GM12874 (cell line): ENCODE results near the gene OLA1.

Source experiments
- TF ChIP-seq, protein P1 (sequence below): IDR thresholded peaks from 2 replicates; pipeline ENCODE4 v1.5.1; 2011; ENCODE audit warnings: low read depth, mild to moderate bottlenecking, control low read depth, low read length, moderate library complexity; ENCODE audit not compliant: insufficient read depth

The OLA1 gene

DNA sequence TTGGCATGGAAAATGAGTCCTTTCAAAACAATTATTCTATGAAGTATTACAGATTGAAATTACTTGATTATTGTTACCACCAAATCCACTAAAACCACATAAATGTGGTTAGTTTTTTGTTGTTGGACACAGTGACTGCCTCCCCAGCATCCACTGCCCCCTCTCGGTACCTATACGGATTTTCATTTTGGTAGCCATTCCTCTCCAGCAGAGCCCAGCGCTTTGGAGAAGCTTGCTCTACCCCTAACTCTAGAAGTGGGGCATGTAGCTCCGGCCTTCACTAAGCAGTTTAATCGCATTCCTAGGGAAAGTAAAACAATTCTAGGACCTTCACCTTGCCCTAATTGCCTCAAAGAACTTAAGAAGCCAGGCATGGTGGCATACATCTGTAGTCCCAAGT is 24.2 kb downstream of the OLA1 start:
- TF ChIP-seq, protein P1, sequence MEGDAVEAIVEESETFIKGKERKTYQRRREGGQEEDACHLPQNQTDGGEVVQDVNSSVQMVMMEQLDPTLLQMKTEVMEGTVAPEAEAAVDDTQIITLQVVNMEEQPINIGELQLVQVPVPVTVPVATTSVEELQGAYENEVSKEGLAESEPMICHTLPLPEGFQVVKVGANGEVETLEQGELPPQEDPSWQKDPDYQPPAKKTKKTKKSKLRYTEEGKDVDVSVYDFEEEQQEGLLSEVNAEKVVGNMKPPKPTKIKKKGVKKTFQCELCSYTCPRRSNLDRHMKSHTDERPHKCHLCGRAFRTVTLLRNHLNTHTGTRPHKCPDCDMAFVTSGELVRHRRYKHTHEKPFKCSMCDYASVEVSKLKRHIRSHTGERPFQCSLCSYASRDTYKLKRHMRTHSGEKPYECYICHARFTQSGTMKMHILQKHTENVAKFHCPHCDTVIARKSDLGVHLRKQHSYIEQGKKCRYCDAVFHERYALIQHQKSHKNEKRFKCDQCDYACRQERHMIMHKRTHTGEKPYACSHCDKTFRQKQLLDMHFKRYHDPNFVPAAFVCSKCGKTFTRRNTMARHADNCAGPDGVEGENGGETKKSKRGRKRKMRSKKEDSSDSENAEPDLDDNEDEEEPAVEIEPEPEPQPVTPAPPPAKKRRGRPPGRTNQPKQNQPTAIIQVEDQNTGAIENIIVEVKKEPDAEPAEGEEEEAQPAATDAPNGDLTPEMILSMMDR, result no peak

DNA sequence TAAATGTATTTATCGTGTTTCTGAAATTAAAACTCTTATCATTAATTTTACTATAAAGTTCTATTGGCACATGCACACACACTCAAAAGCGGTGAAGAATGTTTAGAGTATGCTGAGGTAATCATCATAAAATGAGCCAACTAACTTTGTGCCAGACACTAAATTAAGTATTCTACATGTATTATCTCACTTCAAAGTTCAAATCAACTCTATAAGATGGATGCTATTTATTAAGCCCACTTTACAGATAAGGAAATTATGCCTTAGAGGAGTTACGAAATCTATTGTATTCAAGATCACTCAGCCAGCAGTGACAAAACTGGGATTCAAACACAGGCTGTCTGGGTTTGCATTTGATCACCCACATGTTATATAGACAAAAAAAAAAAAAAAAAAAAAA is 24.9 kb downstream of the OLA1 start:
- TF ChIP-seq, protein P1, result no peak

DNA sequence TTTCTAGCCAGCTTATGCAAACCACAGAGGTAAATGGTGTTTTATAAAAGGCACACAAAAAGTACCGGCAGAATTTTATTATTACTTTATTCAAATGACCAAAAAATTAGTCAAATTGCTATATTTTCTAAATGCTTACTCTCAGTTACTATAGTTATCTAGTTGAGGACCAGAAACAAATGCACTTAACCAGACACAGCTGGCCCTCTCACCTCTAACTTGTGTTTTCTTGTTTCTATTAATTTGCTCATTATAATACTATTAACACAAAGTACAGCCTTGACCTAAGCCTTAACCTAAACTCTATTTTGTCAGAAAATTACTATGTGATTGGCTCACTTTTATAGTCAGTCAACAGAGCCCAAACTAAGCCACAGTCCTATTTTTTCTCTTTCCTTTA is 26.2 kb downstream of the OLA1 start:
- TF ChIP-seq, protein P1, result no peak

DNA sequence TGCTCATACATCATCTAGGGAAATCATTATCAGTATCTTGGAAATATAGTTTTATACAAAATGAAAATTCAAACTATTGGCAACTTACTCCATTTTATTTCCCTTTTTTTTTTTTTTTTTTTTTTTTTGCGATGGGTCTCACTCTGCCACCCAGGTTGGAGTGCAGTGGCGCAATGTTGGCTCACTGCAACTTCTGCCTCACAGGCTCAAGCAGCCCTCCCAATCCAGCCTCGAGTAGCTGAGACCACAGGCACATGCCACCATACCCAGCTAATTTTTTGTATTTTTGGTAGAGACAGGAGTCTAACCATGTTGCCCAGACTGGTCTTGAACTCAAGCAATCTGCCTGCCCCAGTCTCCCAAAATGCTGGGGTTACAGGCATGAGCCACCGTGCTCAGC is 29.0 kb downstream of the OLA1 start:
- TF ChIP-seq, protein P1, result no peak

DNA sequence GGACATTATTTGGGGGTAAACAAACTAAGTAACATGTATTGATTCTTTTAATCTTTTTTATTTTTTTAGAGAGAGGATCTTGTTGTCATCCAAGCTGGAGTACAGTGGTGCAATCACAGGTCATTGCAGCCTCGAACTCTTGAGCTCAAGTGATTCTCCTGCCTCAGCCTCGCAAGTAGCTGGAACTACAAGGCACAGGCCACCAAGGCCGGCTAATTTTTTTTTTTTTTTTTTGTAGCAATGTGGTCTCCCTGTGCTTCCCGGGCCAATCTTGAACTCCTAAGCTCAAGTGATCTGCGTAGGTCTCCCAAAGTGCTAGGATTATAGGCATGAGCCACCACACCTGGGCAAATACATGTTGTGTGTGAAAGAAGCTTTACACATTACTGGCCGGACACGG is 29.6 kb downstream of the OLA1 start:
- TF ChIP-seq, protein P1, result no peak

DNA sequence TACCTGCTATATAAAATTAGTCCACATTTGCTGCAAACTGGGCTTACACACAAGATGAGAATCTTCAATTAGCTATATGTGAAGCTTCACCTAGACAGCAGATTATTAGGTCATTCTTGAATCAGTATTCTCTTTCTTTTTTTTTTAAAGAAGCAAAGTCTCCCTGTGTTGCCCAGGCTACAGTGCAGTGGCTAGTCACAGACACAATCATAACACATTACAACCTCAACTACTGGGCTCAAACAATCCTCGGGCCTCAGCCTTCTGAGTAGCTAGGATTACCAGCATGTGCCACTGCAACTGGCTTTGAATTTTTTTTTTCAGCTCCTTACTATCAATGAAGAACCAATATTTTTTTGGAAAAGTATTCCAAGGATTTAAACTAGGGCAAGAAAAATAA is 30.5 kb downstream of the OLA1 start:
- TF ChIP-seq, protein P1, result no peak

DNA sequence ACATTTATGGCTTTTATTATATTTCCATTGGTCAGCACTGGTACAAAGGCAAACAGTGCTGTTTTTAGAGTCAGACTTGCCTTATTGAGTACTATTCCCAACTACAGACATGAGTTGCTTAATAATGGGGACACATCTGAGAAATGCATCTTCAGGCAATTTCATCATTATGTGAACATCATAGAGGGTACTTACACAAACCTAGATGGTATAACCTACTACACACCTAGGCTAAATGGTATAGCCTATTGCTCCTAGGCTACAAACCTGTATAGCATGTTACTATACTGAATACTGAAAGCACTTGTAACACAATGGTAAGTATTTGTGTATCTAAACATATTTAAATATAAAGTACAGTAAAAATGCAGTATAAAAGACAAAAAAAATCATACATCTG is 36.4 kb downstream of the OLA1 start:
- TF ChIP-seq, protein P1, result no peak

DNA sequence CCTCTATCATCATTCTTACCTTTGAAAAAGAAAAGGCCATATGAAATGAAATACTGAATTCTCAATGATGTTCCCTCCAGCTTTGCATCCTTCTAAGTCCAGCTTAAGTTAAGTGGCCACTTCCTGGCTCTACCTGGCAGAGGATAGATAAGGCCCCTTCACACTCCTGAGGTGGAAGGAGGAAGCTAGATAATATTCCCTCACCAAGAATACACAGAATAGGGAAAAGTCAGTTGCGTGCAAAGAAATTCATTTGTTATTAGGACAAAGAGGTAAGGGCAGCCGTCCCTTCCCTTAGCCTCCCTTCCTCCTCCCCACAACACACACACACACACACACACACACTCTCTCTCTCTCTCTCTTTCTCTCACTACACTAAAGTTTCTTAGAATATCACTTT is 37.5 kb downstream of the OLA1 start:
- TF ChIP-seq, protein P1, result no peak
